Tongue (tissue), 2 donors: ENCODE measurements around the gene MGRN1. TPM values are rescaled to one million over a fixed set of nuclear protein-coding genes. Genes with fewer than 3 reads are reported as not detected.

ENCODE experiments used
- DNase-seq: peaks from one replicate; pipeline ENCODE4 v3.0.0-alpha.2; 2015
- total RNA-seq: library from RNA; depleted of rRNA; stranded (reverse); fragments of >200 nt; gene quantifications from one replicate; pipeline ENCODE4 v1.2.3, GENCODE V29; 2014

The MGRN1 gene
- total RNA-seq, 1 donor from 2014 or later: 34.6 TPM

GRCh38 chr16:4654011-4654963, 29.7 kb downstream of the MGRN1 start:
- no peak for DNase-seq

GRCh38 chr16:4654964-4655590, 30.5 kb downstream of the MGRN1 start:
- DNase-seq: no peak

GRCh38 chr16:4655801-4656200, 31.2 kb downstream of the MGRN1 start:
- DNase-seq: no peak

DNA sequence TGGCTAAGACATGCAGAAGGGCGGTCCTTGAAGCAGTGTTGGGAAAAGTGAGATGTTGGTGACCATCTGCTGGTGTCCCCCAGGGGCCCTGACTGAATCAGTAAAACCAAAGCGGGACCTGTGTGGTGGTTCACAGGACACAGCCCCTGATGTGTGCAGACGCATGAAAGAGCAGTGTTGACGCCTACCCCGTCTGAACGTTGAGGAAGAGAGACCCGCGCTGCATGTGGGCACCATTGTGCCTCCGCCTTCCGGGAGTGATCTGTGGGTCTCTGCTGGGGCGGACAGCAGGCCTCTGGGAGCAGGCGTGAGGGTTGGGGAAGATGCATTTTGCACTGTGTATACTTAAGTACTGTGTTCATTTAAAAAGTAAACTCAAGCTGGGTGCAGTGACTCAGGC, 31.6 kb downstream of the MGRN1 start:
- no peak for DNase-seq

DNA sequence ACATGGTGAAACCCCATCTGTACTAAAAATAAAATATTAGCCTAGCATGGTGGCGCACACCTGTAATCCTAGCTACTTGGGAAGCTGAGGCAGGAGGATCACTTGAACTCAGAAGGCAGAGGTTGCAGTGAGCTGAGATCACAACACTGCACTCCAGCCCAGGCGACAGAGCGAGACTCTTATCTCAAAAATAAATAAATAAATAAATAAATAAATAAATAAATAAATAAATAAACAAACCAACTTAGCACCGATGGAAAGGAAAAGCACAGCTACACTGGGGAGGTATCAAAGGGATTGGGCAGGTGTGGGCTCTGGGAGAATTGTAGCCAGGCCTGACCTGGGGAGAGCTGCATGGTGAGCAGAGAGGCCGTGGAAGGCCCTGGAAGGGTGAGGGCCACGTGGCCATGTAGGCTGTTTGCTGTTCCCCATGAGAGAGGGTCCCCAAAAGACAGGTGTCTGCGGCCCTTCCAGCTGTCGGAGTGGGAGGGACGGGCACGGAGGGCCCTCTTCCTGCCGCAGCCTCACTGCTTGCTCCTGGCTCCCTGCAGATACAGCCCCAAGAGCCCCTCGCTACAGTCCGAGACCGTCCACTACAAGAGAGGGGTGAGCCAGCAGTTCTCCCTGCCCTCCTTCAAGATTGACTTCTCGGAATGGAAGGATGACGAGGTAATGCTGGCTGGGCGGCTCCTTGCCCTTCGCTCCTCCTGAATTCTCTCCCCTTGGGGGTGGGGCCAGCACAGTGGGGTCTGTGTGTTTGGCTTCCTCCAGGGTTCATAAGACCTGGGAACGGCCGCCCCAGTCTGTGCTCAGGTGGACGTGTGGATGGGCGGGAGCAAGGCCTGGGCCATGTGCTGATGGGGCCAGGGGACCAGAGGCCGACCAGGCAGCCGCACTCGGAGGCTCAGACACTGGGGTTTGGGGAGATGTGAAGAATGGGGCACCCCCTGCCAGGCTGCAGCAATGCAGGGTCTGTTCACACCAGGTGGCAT, 32.4 kb downstream of the MGRN1 start:
- DNase-seq: no peak

GRCh38 chr16:4659363-4660353, 35.0 kb downstream of the MGRN1 start:
- DNase-seq: no peak

DNA sequence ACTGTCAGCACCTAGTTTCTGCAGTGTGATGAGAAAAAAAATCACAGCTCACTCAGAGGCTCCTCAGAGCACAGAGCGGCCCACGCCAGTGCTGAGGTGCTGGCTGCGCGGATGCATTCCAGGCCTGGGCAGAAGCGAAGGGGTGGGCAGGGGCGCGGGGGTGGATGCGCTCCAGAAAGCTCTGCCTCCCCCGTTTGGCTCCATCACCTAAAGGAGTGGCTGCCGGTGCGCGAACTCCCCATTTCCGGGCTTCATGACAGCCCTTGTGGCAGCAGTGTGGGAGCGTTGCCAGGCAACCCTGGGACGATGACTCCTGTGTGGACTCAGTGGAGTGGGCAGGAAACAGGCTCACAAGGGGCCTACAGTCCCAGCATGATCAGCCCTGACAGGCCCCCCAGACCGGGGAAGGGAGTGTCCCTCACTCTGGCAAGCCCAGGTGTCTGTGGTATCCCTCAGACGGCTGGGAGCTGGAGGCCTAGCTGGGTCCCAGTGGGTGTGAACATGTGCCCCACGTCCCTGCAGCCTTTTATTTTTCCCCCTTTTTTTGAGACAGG, 35.9 kb downstream of the MGRN1 start:
- peak; percentile 72 for DNase-seq

- DNase-seq: no peak
Measured at GRCh38 chr16:4661661-4662060, 37.0 kb downstream of the MGRN1 start.

GRCh38 chr16:4663465-4663776, 38.8 kb downstream of the MGRN1 start:
- no peak for DNase-seq

- DNase-seq: peak; percentile 24
Measured at GRCh38 chr16:4663777-4664465, 39.3 kb downstream of the MGRN1 start.

GRCh38 chr16:4664538-4665418, 40.2 kb downstream of the MGRN1 start:
- no peak for DNase-seq

DNA sequence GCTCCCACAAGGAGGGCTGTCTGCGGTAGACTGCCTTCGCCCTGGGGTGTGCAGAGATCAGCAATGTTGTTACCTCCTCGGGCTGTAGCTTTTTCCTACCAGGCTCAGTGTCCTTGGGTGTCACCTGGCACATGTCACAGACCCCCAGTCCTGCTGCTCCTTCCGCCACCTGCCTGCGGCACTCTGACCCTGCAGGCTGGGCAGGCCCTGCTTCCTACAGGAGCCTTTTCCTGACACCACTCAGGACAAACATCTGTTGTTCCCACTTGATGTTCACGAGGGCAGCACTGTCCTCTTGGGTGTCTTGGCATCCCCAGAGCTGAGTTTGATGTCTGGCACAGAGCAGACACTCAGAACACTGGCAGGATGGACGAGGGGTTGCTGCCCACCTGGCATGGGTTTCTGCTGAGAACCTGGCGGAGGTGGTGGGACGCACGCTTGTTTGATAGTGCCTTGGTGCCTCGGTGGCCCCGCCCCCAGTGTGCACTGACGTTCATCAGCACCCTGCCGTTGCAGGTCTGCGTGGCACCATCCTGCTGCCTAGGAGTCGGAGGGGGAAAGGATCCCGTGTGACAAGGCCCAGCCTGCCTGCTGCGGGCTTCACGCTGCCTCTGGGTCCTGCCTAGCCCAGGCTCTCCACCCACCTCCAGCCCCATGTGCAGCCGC, 42.0 kb downstream of the MGRN1 start:
- DNase-seq: no peak

DNA sequence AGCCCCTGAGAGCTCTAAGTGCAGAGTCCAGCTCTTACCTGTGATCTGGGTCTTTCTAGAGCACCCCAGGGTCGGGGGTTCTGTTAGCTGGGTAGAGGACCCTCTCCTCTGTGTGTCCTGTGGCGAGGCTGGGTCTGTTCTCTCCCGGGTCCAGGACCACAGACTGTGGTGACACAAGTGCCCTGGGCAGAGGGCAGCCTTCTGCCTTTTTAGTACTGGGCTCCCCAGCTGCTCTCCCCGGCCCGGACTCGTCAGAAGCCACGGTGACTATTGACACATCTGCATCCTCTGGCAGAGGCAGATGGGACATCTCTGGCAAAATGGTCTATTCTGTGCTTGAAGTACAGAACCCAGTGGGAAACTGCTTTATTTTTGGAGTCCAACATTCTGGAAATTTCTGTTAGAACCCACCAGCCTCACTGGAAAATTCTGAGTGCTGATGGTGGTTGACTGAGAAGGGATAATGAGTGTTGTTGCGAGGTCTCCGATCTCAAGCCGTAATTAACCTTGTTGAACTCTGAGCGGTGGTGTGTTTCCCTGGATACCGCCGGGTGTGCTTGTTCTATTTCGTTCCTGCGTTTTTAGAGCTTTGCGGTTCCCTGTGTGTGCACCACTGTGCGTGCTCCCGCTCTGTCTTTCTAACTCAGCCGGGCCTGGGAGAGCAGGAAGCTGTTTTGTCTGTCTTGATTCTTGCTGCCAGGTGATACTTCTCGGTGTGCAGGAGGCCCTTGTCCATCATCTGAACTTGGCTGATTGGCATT, 42.8 kb downstream of the MGRN1 start:
- no peak for DNase-seq

- no peak for DNase-seq
Measured at GRCh38 chr16:4668313-4668960, 43.8 kb downstream of the MGRN1 start.

DNA sequence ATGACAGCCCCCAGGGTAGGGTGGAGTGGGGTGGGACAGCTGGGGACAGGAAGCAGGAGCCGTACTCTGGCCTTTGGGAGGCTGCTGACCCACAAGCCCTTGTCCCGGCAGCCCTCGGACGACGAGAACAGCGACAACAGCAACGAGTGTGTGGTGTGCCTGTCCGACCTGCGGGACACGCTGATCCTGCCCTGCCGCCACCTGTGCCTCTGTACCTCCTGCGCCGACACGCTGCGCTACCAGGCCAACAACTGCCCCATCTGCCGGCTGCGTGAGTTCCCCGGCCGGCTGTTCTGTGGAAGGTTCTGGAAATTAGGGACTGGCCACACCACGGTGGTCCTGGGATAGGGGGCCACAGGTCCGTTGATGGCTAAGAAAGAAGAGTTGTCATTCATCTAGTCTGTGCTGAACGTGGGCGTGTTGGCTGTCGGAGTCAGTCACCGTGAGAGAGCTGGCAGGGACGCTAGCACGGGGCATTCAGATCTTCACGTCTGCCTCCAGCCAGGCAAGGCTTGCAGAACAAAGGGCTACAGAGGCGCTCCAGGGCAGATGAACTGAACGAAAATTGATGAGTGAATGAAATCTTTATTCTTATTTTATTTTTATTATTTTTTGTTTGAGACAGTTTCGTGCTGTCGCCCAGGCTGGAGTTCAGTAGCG, 48.9 kb downstream of the MGRN1 start:
- no peak for DNase-seq

DNA sequence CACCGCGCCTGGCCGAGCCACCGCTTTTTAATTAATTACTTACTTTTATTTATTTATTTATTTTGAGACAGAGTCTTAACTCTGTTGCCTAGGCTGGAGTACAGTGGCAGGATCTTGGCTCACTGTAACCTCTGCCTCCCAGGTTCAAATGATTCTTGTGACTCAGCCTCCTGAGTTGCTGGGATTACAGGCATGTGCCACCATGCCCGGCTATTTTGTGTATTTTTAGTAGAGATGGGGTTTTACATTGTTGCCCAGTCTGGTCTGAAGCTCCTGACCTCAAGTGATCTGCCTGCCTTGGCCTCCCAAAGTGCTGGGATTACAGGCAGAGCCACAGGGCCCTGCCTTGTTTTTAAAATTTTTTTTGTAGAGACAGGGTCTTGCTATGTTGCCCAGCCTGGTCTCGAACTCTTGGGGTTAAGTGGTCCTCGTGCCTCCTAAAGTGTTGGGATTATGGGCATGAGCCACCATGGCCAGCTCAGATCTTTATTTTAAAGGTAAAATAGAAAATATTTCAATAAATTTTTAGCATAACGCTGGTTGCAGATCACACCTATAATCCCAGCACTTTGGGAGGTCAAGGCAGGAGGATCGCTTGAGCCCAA, 50.4 kb downstream of the MGRN1 start:
- no peak for DNase-seq
